Activated T-cell treated with anti-CD3 and anti-CD28 coated beads for 24 hours (primary cell): ENCODE data around the gene PDIK1L.

Source experiments
- DNase-seq: peaks from one replicate; pipeline ENCODE4 v3.0.0-alpha.2; 2020; ENCODE audit warnings: low read depth

Gene PDIK1L

DNA sequence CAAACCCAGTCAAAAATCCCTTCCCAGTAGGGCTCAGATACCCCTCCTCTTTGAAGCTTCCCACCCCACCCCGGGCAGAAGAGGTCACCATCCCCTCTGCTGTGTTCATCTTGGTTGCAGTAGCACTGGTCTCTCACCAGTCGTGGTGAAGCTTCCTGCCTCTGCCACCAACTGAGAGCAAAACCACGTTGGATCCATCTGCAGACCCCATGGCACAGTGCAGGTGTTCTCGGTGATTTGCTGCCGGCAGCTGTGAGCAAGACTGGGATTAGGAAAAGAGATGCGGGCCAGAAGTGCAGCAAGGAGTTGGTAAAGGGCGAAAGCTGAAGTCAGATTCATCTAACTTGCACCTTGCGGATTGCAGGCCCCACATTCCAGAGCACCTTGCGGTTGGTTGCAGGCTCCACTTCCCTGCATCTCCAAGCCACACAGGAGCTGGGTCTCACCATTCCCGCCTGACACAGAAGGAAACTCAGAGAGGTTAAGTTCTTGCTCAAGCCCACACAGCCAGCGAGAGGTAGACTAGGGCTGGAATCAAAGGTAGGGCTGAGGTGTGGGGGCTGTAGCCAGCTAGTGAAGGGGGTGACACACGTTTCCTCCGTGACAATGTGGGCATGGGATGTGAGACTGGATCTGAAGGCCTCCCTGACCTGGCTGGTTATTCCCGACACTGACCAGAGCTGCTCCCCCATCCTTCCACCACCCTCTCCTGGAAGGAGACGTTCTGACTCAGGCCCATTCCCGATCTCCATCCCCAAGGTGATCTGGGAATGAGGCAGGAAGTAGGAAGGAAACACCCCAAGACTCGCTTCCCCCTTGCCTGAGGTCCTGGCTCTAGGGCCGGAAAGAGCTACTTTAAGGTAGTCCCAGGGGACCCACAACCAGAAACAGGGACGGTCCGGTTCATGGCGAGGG, 44.0 kb downstream of the PDIK1L start:
- no peak for DNase-seq

DNA sequence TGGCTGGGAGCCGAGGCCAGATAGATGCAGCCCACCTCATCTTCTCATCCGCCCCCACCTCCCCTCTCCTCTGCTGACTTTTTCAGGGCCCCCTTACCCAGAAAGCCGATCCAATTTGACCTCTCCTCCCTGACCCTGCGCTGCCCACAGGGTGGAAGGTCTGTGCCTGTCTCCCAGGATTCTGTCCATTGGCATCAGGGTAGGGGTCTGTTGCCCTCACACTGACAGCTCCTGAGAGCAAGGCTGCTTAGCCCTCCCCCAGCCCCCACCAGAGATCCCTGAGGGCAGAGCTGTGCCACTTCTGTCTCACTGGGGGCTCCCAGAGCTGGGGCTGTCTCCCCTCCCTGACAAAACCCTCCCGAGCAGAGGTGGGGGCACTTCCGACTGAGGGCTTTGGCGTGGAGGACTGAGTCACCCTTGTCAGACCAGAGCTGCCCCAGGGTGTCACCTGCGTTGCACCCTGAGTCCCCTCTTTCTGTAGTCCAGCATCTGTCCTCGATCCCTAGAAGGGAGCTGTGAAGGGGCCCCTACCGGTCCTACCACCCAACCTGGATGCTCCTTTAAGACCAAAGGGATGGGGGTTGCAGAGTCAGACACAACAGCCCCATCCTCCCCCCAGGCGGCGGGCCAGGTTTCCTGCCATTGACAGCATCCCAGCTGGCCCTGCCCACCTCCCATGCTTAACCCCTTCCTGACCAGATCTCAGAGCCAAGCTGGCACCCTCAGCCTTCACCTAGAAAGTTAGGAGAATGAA, 44.8 kb downstream of the PDIK1L start:
- DNase-seq: no peak

DNA sequence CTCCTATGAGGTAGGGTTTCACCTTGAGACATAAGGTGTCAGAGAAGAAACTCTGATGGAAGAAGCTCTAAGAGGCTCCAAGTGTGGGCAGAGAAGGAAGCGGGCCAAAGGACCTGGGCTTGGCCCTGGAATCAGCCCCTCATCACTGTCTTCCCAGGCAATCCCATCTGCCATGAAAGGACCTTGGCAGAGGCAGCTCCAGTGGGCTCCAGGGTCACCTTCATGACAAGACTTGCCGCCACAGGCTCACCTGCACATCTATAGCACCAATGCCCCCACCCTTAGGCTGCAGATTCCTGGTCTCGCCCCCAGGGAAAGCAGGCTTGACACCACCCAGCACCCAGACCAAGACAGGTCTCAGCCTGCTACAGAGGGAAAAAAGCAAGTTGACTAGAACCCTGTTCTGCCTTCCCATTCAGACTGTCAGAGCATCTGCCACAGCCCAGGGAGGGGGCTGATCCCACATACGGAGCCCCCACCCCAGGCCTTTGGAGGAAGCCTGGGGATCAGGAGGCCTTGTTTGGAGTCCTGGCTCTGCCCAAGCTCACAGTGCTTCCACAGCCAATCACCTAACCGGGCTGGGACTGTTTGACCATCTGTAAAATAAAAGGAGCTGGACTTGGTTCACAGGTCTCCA, 46.8 kb downstream of the PDIK1L start:
- no peak for DNase-seq

DNA sequence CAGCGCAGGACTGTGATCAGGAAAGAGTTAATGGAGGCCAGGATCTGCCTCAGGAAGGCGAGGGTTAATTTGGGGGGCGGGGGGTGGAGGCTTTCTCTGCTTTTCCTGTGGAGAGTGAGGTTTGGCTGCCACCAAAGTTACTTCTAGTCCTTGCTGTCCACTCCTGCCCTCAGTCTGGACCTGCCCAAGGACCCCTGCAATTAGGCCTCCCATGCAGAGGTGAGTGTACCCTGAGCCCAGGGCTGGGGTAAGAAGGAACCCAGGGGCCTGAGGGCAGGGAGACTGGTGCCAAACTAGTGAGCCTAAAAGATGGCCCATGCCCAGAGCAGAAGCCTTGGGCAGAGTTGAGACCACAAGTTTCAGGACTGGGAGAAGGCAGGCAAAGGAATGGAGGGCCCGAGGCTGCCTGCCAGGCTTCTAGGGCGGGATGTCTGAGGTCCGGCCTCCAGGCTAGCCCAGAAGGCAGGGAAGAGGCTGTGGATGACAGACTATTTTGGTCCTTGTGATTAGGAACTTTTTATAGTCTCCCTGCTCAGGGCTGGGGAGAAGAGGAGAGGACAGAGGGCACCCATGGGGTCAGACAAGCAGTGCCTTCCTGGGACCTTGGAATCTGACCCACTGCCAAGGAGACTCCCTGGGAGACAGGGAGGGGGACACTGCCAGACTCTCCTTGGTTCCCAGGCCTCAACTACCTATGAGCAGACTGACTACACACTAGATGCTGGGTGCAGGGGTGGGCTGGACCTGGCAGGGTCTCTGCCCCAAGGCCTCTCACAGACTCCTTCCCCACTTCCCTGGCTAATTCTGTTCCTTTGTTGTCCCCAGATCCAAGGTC, 47.5 kb downstream of the PDIK1L start, which contains the start of gene FAM110D:
Gene FAM110D (plus strand): TSS at position 172 of the 835 bp plus-strand sequence. CDS start 2,213 bp downstream, outside the sequence.
- no peak for DNase-seq

DNA sequence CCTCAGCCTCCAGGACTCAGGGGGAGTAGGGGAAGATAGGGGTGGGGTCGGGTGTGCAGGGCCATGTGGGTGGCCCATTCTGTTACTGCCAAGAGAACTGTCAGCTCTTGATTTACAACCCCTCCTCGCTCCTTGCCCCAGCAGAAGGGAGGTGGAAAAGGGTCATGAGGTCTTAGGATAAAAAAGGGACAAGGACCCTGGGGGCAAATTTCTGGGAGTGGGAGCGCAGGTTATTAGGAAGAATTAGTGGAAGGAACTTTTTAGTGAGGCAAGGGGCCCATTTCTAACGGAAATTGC, 48.1 kb downstream of the PDIK1L start:
- DNase-seq: no peak

DNA sequence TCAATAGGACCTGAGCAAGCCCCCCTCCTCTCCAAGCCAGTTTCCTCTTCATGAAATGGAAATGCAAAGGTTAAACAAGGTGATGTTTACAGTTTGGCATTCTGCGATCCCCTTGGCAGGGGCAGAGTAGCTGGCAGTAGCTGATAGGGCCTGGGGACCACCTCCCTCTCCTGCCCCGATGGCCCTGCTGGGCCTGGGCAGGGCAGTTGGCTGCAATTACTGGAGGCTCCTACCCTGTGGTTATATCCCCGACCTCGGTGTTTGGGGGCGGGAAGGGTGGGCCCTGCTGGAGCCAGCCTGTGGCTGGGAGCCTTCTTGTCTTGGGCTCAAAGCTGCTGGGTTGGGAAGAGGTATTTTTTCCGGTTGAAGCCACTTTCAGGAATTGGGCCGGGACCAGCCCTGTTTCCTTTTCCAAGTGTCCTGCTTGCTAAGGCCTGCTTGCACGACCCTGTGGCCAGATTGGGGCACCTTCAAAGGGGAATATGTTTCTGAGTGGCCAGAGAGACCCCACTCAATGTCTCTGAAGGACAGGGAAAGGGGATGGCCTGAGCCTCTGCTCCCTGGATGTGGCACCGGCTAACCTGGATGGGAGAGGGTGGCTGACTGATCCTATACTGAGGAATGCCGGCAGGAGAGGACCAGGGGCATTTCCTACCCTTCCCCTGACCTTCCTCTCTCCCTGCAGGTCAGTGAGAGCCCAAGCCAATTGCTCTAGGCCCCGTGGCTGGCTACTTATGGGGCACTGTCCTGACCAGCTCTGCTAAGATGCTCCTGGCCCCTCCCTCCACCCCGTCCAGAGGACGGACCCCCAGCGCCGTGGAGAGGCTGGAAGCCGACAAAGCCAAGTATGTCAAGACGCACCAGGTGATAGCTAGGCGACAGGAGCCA, 49.1 kb downstream of the PDIK1L start:
- DNase-seq: no peak

DNA sequence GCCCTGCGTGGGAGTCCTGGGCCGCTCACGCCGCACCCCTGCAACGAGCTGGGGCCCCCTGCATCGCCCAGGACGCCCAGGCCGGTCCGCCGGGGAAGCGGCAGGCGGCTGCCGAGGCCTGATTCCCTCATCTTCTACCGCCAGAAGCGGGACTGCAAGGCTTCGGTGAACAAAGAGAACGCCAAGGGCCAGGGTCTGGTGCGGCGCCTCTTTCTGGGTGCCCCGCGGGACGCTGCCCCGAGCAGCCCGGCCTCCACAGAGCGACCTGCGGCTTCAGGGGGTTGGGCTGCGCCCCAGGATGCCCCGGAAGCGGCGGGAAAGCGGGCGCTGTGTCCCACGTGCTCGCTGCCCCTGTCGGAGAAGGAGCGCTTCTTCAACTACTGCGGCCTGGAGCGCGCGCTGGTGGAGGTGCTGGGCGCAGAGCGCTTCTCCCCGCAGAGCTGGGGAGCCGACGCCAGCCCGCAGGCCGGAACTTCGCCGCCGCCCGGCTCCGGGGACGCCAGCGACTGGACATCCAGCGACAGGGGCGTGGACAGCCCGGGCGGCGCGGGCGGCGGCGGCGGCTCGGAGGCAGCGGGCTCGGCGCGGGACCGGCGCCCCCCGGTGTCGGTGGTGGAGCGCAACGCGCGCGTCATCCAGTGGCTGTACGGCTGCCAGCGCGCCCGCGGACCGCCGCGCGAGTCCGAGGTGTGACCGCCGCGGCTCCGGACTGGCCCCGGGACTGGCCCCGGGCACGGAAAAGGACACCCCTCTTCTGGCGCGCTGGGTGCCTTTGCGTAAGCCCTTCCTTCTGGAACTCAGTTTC, 50.0 kb downstream of the PDIK1L start:
- peak; percentile 32 for DNase-seq

DNA sequence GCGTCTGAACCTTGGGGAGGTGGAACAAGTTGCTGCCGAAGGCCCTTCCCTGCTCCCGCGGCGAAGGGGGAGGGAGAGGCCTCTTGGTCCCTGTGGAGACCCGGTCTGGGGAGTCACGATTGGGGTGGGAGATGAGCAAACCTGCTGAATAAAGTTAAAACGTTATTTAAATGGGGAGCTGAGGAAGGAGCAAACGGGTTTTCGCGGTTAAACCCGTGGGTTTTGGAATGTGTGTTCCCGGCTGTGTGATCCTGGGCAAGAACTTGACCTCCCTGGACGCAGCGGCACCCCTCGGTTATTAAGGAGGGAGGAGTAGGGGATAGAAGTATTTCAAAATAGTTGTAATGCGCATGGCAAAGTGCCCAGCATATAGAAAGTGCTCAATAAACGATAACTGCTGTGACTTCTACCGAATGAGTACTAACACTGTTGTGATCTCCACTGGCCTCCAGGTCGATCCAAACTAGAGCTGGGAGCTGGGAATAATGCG, 50.6 kb downstream of the PDIK1L start:
- no peak for DNase-seq

DNA sequence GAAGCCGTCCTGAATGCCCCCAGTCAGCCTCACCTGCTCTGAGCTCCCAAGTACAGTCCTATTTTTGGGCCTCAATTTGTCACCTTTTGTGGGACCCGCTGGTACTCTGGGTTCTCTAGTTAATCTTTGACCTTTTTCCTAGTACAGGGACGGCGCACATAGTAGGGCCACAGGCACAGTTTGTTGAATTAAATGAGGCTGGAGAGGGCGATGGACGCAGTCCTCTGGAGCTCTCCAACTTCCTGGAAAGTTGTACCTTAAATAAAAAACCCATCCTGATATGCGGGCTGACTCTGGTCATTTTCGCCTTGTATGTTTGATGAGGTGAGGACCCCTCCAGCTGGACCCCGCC, 52.0 kb downstream of the PDIK1L start:
- no peak for DNase-seq

DNA sequence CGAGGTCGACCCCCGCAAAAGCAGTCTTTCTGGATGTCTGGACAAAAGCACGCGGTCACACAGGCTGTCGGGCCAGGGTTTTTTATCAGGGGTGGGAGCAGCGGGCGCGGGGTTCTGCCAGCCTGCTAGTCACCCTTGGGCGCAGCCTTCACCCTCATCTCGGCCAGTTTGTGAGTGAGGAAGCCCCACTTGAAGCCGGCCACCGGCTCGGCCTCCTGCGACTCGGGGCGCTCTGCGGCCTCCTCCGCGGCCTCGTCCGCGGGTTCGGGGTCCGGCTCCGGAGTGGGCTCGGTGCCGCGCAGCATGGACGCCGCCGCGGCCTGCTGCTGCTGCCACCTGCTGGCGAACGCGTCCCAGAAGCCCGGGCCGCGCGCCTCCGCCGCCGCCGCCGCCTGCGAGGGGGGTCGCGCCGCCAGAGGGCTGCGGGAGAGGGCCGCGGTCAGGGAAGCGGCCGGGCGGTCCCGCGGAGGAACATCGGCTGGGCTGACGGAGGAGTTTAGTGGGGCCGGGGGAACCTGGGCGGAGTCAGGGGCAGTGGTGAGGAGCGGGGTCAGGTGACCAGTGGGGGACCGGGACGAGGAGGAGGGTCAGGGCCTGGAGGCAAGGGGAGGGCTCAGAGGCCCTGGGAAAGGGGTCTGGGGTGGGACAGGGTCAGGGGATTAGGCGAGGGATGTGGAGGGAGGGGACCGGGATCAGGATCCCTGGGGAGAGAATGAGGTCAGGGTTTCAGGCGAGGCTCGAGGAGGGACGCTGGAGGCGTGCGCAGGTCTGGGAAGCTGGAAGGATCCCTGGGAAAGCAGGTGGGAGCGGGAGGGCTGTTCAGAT, 52.6 kb downstream of the PDIK1L start:
- DNase-seq: peak; percentile 30

DNA sequence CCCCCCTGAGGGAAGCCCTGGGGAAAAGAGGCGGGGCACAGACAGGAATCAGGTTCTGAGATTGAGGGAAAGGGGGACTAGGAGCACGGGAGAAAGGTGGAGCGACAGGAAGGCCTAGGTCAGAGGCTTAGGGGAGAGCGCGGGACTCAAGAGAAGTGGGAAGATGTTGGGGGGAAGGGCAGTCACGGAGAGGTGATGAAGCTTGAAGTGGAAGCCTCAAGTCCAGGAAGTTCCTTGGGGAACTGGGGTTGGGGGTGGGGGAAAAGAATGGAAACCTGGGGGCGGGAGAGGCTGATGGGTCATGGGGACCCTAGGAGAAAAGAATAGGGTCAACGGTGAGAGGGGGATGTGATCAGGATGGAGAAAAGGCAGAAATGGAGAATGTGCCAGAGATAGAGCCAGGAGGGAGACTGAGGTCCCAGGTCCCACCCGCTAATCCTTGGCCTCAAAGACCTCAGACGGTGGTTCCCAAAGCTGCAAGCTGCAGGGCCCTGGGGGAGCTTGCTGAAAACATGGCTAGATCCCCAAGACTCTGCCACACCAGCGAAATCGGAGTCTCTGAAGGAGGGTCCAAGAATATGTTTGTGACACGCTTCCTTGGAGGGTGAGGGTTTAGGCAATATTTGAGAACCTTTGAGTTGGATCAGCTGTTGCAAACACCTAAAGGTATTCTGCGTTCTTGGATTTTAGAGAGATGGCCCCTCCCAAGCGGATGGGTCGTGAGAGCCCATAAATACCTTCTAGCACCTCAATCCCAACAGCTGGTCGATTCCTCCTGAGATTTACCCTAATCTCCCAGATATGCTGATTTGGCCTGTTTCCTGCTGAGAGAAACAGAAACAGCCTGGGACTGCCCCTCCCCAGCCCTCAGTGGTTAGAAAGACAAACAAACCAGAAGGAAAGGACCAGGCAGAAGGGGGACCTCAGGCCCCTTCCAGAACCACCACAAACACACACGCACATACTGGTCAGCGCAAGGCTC, 53.5 kb downstream of the PDIK1L start:
- DNase-seq: no peak

DNA sequence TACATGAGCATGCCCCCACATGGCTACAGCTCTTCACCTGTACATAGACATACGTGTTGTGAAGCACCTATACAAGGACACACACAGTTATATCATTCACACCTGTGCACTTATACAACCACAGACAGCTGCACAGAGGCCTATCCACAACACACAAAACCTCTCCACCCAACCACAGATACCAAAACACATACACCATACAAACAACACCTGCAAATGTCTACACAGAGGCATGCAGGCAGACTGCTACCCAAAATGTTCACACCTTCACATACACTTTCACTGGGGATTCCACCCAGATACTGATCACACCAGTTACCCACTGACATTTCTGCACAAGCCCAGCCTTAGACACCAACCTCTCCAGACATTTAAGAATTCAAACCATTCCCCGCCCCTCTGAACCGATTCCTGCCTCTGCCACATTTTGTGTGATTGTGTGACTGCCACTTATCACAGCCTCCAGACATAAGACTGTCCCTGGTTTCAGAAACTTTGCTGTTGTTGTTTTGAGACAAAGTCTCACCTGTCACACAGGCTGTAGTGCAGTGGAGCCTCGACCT, 55.2 kb downstream of the PDIK1L start:
- no peak for DNase-seq

DNA sequence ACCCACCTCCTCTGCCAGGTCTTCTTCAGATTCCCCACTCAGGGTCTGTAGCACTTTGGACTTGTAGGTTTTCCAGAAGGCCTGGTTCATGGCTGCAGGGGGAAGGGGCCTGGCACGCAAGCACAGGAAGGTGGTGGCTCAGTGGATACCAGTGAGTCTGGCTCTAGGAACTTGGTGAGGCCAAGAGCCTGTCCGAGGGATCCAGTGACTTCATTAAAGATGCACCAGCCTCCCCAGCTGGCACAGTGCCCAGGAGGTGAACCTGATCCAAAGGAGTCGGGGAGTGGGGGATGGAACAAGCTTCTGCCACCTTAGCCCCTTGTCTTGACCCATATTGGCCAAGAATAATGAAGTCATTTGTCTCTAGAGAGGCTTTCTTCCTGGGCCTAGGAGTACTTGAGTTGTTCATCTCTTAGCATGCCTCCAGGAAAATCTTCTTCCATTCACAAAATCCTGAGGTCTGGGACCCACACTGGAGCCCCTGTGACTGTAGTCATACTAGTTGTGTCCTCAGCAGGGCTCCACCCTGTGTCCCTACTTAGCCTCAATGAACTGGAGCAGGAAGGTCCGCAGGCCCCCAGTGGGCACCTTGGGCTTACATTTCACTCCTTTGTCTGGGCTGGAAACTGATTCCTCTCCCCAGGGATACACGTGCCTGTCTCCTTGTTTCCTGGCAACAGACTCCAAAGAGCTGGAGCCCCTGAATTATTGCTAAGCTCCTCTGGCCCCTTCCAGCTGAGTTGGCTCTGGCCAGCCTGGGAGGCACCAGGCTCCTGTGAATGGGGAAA, 57.0 kb downstream of the PDIK1L start, which contains the start of gene C1orf232:
Gene C1orf232 (minus strand): TSS at position 554 of the 788 bp plus-strand sequence. CDS start 464 bp downstream, at position 90.
- no peak for DNase-seq

DNA sequence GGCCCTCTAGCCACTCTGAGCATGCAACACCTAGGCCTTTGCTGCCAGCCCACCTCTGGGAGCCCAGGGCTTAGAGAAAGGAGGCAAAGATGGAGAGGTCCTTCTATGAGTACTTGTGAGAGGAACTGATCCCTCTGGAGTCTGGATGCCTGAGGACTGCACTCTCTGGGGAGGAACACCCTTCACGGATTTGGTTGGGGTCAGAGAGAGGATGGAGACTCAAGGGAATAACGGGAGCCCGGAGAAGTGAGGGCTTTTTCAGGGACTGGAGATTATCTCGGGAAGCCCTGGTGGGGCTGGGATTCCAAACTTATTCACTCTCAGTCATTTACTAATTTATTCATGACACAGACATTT, 57.6 kb downstream of the PDIK1L start:
- DNase-seq: no peak

DNA sequence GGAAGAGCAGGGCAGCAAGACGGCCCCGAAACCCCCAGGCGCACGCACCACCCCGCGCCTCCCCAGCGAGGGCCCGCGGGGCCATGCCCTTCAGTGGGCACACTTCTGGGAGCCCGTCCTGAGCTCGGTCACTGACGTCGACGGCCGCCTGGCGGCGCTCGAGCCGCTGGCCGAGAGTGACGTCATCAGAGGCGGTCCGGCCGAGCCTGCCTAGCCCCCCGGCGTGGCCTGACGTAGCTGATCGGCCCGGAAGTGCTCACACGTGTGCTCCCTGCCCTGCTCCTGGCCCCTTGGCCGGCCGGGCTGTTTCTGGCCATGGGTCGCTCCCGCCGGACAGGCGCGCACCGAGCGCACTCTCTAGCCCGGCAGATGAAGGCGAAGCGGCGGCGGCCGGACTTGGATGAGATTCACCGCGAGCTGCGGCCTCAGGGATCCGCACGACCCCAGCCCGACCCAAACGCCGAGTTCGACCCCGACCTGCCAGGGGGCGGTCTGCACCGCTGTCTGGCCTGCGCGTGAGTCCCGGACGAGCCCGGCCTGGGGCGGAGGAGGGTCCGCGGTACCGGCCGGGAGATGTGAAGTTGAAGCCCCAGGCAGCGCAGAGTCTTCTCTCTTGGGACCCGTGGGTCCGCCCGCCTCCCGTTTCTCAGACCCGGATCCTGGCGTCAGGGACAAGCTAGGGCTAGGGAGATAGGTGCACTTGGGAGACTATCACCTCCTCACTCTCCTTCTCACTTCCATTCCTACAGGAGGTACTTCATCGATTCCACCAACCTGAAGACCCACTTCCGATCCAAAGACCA, 58.2 kb downstream of the PDIK1L start, which contains the start of gene ZNF593:
Gene ZNF593 (plus strand): TSS at position 240 of the 803 bp plus-strand sequence. CDS start 76 bp downstream, at position 316.
- peak; percentile 88 for DNase-seq

DNA sequence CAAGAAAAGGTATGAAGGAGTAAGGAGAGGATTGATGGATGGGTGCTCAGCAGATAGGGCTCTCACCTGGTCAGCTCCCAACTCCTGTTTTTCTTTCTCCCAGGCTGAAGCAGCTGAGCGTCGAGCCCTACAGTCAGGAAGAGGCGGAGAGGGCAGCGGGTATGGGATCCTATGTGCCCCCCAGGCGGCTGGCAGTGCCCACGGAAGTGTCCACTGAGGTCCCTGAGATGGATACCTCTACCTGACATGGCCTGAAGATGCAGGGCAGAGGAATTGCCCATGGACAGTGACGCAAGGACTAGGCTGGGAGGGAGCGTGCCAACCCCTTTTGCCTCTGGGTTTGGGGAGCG, 58.8 kb downstream of the PDIK1L start:
- no peak for DNase-seq
